Prostate gland (tissue), 2 donors: Measurements from ENCODE around the gene ARFGEF3.

Source experiments
- CTCF ChIP-seq, 4 experiments: fragments of 200-600 bp in 2 of 4; fragments of 450-650 bp in 2 of 4; sonication (generic) in 2 of 4; IDR thresholded peaks; 1 replicate in 3 of 4; 2 replicates in 1 of 4; pipeline ENCODE4 v1.5.1; 2016 to 2019; ENCODE audit warnings: antibody characterized with exemption in 4 of 4, mild to moderate bottlenecking in 2 of 4, moderate library complexity in 2 of 4
- POLR2A ChIP-seq: fragments of 450-650 bp; IDR thresholded peaks from one replicate; pipeline ENCODE4 v1.6.1; 2016; ENCODE audit warnings: antibody characterized with exemption, mild to moderate bottlenecking
- POLR2AphosphoS5 ChIP-seq: sonication (generic); formaldehyde crosslinking; IDR thresholded peaks from one replicate; pipeline ENCODE4 v1.6.1; 2017; ENCODE audit warnings: antibody characterized with exemption

- no peak for TF ChIP-seq CTCF (IDR thresholded peaks at IDR 0.05)
- no peak for TF ChIP-seq POLR2AphosphoS5
- TF ChIP-seq POLR2A: no peak
Measured at GRCh38 chr6:138371720-138372119, 210.0 kb downstream of the ARFGEF3 start.
